Lung (tissue), 12 donors: Measurements from ENCODE around the gene FEN1. TPM values are rescaled to one million over a fixed set of nuclear protein-coding genes. Genes with fewer than 3 reads are reported as not detected.

ENCODE experiments used
- ATAC-seq: fragments of 200-7000 bp; cut with Tn5 transposase; one replicate; pipeline ENCODE4 v1.9.1; 2020; ENCODE audit warnings: moderate number of reproducible peaks; ENCODE audit not compliant: insufficient read depth, low FRiP score
- DNase-seq, 3 donors: peaks; one replicate each; pipeline ENCODE4 v3.0.0-alpha.2; 2013 to 2017
- H3K27ac ChIP-seq, 2 donors: one replicate each; pipeline ENCODE4 v1.5.1; 2013; ENCODE audit warnings: mild to moderate bottlenecking in 2 of 2, moderate library complexity in 2 of 2, control low read depth in 1 of 2, inconsistent platforms in 1 of 2, low read depth in 1 of 2, low read length in 1 of 2
- H3K27me3 ChIP-seq, 3 donors: one replicate each; pipeline ENCODE4 v1.5.1; 2013; ENCODE audit warnings: low read length in 2 of 3; ENCODE audit not compliant: control insufficient read depth in 3 of 3, insufficient read depth in 3 of 3
- H3K36me3 ChIP-seq, 4 donors: one replicate each; pipeline ENCODE4 v1.5.1; 2013; ENCODE audit warnings: low read length in 4 of 4, mild to moderate bottlenecking in 1 of 4, moderate library complexity in 1 of 4; ENCODE audit not compliant: control insufficient read depth in 4 of 4, insufficient read depth in 4 of 4
- H3K4me1 ChIP-seq, 5 donors: one replicate each; pipeline ENCODE4 v1.5.1; 2013; ENCODE audit warnings: low read length in 5 of 5, mild to moderate bottlenecking in 2 of 5, moderate library complexity in 1 of 5; ENCODE audit not compliant: control insufficient read depth in 5 of 5, insufficient read depth in 5 of 5
- H3K4me3 ChIP-seq: one replicate; pipeline ENCODE4 v1.5.1; 2013; ENCODE audit warnings: mild to moderate bottlenecking, control low read depth, moderate library complexity
- H3K9ac ChIP-seq, 2 donors: one replicate each; pipeline ENCODE4 v1.5.1; 2013; ENCODE audit warnings: low read length in 2 of 2, control low read depth in 1 of 2; ENCODE audit not compliant: insufficient read depth in 1 of 2
- H3K9me3 ChIP-seq, 4 donors: one replicate each; pipeline ENCODE4 v1.5.1; 2013; ENCODE audit warnings: low read length in 3 of 4, mild to moderate bottlenecking in 1 of 4, moderate library complexity in 1 of 4; ENCODE audit not compliant: control insufficient read depth in 4 of 4, insufficient read depth in 3 of 4
- WGBS, 2 donors: extraction: QIAGEN DNeasy Blood & Tissue Kit; methylation state at CpG; one replicate each; pipeline ENCODE4 v1.1.7; 2013; 5-methylcytosine and 5-hydroxymethylcytosine counted together
- polyA plus RNA-seq, 2 donors: library from polyadenylated mRNA; stranded (reverse); fragments of 200-250 nt; gene quantifications; one replicate each; pipeline ENCODE4 v1.2.1, GENCODE V29; 2013
- total RNA-seq, 2 donors: library from RNA; depleted of rRNA in 1 of 2; stranded (reverse); fragments of >200 nt in 1 of 2; gene quantifications; one replicate each; pipeline ENCODE4 v1.2.1, GENCODE V29; 2014 to 2021
- TF ChIP-seq, protein P1 (sequence below): IDR thresholded peaks from 2 replicates; pipeline ENCODE4 v1.5.1; 2012; ENCODE audit warnings: mild to moderate bottlenecking; ENCODE audit errors: control extremely low read depth, extremely low read depth
- donor health status: control.
- donor health status: control.
- donor health status: Bipolar disorder and iron deficiency.
- donor health status: healthy.
- donor health status: DM: yes; HTN: yes; CAD: no.

The FEN1 gene
- total and polyA plus RNA-seq, 4 donors = 6.4 to 13.2 (median 10.2) TPM

DNA sequence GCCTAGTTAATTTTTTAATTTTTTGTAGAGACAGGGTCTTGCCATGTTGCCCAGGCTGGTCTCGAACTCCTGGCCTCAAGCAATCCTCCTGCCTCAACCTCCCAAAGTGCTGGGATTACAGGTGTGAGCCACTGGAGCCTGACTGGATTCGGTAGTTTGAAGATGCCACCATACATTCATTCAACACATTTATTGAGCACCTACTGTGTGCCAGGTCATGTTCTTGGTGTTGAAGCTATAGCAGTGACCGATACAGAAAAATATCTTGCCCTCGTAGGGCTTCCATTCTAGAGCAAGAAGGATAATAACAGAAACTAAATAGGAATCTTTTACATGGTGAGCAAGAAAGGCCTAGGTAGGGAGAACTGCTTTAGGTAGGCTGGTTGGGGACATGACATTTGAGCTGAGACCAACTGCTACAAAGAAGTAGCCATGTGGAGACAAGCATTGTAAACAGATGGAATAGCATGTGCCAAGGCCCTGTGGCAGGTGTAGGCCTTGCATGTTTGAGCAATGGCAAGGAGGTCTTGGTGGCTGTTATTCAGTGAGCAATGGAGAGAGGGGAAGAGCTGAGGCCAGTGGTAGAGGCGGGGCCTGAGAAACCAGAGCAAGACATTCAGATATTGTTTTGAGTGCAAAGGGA is 42.0 kb upstream of the FEN1 start:
- H3K9ac ChIP-seq = no peak overlapping the region
- peaks cover 0 to 4% (median 0%) of the 10 kb centered on the region in 3 donors for H3K27me3 ChIP-seq
- ATAC-seq (no peak), DNase-seq (no peak)
- H3K9me3 ChIP-seq = no peaks in the 10 kb centered on the region
- H3K36me3 ChIP-seq = no peaks in the 10 kb centered on the region
- 95 to 97% methylated on average over 5 of the region's 5 CpGs for WGBS, 2 donors
- peaks cover 0 to 22% (median 3%) of the 10 kb centered on the region in 5 donors for H3K4me1 ChIP-seq
- TF ChIP-seq, protein P1, sequence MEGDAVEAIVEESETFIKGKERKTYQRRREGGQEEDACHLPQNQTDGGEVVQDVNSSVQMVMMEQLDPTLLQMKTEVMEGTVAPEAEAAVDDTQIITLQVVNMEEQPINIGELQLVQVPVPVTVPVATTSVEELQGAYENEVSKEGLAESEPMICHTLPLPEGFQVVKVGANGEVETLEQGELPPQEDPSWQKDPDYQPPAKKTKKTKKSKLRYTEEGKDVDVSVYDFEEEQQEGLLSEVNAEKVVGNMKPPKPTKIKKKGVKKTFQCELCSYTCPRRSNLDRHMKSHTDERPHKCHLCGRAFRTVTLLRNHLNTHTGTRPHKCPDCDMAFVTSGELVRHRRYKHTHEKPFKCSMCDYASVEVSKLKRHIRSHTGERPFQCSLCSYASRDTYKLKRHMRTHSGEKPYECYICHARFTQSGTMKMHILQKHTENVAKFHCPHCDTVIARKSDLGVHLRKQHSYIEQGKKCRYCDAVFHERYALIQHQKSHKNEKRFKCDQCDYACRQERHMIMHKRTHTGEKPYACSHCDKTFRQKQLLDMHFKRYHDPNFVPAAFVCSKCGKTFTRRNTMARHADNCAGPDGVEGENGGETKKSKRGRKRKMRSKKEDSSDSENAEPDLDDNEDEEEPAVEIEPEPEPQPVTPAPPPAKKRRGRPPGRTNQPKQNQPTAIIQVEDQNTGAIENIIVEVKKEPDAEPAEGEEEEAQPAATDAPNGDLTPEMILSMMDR = no peak
- H3K27ac ChIP-seq = no peak overlapping the region
- H3K4me3 ChIP-seq = no peak overlapping the region

DNA sequence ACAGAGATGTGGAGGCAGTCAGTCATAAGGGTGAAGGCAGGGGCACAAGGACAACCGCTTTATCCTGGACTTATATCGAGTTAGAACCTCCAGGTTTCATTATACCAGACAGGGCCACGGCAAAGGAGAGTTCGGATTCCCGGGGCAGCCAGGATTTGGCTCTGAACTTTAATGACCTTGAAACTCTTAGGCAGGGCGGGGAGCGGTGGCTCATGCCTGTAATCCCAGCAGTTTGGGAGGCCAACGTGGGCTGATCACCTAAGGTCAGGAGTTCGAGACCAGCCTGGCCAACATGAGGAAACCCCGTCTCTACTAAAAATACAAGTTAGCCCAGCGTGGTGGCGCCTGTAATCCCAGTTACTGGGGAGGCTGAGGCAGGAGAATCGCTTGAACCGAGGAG is 41.3 kb upstream of the FEN1 start:
- H3K9me3 ChIP-seq = no peaks in the 10 kb centered on the region
- DNase-seq (no peak), ATAC-seq (no peak)
- WGBS, 2 donors = 89 to 94% methylated on average over 14 of the region's 14 CpGs
- H3K4me3 ChIP-seq = no peak overlapping the region
- no peak overlapping the region for H3K9ac ChIP-seq
- no peak overlapping the region for H3K27ac ChIP-seq
- H3K27me3 ChIP-seq = peaks cover 0 to 4% (median 0%) of the 10 kb centered on the region in 3 donors
- TF ChIP-seq, protein P1 = no peak
- H3K4me1 ChIP-seq = peaks cover 0 to 22% (median 3%) of the 10 kb centered on the region in 5 donors
- H3K36me3 ChIP-seq = no peaks in the 10 kb centered on the region

DNA sequence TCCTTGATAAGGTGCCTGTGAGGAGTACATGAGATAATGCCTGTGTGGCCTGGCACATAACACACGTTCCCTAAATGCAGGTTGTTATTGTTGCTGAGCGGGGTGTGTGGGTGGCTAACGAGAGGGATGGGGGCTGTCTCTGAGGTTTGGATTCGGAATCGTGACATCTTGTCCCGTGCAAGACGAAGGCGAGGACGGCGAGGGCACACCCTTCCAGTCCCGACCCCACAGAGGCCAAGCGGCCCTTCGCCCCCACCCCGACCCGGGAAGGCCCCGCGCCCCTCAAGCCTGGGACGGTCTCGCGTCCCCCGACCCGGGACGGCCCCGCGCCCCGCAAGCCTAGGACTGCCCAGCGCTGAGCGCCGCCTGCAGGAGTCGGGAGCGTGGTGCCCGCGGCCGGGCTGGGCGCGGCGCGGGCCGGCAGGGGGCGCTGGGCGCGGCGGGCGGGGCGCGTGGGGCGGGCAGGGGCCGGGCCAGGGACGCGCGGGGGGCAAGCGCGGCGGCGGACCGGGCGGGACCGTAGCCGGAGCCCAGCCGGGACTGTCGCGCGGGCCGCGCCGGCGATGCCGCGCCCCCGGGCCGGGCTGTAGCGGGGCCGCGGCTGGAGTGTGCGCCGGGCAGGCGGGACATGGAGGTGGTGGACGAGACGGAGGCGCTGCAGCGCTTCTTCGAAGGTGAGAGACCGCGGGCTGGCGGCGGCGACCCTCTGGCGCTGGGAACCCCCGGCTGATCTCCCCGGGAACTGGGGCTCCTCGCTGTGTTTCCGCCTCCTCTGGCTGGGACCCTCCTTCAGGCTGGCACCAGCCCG is 40.4 kb upstream of the FEN1 start, which contains the start of gene MYRF:
TSS of gene MYRF (plus strand) at position 520 of the 808 bp plus-strand sequence. CDS start at position 629, 109 bp downstream.
- ATAC-seq (peak; percentile 59), DNase-seq (peak; percentile 50 to 75 (median 57))
- no peaks in the 10 kb centered on the region for H3K36me3 ChIP-seq
- H3K9ac ChIP-seq = no peak within 1 kb of the TSS
- H3K27me3 ChIP-seq = peaks cover 0 to 4% (median 0%) of the 10 kb centered on the region in 3 donors
- WGBS, 2 donors = 3 to 6% methylated on average over 32 to 93 of the region's 93 CpGs
- TF ChIP-seq, protein P1 = peak; percentile 36
- H3K27ac ChIP-seq = peak within 1 kb of the TSS in 1 of 2 donors; percentile 45
- H3K9me3 ChIP-seq = no peaks in the 10 kb centered on the region
- peak within 1 kb of the TSS; percentile 40 for H3K4me3 ChIP-seq
- H3K4me1 ChIP-seq = peaks cover 0 to 22% (median 3%) of the 10 kb centered on the region in 5 donors
